Retinal pigment epithelial cell (primary cell): ENCODE results near the gene ITIH3.

Source experiments
- DNase-seq: peaks from one replicate; pipeline ENCODE4 v3.0.0-alpha.2; 2010; ENCODE audit warnings: low read depth
- H3K4me3 ChIP-seq: 2 replicates; pipeline ENCODE4 v1.5.1; 2011; ENCODE audit warnings: mild to moderate bottlenecking, low read length, control low read depth, moderate library complexity
- TF ChIP-seq, protein P1 (sequence below): conservative IDR thresholded peaks from 2 replicates; pipeline ENCODE4 v1.5.1; 2011; ENCODE audit warnings: low read depth, low read length, control low read depth, inconsistent platforms

The ITIH3 gene

DNA sequence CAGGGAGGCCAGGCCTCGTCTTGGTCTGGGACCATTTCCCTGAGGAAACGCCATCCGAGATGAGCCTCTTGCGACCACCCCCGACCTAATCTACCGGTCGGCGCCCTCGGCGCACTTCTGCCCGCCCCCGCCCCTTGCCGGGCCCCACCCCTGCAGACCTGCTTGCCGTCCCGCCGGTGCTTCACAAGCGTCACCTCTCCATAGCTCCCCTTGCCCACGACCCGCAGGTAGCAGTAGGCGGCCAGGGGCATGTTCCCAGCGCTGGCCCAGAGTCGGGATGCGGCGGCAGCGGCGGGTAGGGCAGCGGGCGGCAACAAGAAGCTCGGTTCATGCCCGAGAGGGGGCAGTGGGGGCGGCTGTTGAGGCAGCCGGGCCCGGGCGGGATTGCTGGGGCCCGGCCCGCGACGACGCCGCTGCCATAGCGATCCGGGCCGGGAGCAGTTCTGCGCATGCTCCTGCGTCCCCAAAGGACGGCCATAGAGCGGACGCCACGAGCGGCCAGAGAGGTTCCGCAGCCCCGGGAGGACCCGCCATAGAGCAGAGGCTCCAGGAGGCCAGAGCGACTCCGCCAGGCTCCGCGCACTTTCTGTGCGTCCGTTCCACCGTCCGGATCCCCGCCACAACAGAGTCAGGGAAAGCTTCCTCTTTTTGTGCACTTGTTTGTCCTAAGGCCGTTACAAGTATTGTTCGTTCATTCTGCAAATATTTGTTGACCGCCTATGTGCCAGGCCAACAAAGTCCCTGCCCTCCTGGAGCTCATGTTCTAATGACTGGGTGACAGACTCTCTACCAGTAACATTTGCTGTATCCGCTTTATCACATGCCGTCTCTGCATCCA, 23.9 kb upstream of the ITIH3 start, which contains the start of gene NEK4:
Gene NEK4, minus strand, starts transcription at position 445 of the 838 bp plus-strand sequence. Its CDS starts 194 bp downstream, at position 251.
- TF ChIP-seq, protein P1, sequence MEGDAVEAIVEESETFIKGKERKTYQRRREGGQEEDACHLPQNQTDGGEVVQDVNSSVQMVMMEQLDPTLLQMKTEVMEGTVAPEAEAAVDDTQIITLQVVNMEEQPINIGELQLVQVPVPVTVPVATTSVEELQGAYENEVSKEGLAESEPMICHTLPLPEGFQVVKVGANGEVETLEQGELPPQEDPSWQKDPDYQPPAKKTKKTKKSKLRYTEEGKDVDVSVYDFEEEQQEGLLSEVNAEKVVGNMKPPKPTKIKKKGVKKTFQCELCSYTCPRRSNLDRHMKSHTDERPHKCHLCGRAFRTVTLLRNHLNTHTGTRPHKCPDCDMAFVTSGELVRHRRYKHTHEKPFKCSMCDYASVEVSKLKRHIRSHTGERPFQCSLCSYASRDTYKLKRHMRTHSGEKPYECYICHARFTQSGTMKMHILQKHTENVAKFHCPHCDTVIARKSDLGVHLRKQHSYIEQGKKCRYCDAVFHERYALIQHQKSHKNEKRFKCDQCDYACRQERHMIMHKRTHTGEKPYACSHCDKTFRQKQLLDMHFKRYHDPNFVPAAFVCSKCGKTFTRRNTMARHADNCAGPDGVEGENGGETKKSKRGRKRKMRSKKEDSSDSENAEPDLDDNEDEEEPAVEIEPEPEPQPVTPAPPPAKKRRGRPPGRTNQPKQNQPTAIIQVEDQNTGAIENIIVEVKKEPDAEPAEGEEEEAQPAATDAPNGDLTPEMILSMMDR = no peak
- peak; percentile 54 for DNase-seq
- peak within 1 kb of the TSS; percentile 85 for H3K4me3 ChIP-seq

DNA sequence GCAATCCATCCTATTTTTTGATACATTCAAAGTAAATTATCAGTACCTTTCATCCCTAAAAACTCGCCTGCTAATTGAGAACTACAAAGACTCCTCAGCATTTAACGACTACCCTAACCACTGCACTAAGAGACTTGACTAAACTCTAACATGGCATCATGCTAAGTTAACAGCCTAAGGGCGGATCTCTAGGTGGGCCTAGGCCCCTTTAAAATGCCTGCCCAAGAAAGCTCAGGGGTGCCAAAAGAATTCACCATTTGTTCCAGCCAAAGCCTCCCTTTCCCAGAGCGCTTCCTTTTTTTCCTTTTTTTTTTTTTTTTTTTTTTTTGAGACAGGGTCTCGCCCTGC, 23.3 kb upstream of the ITIH3 start:
- TF ChIP-seq, protein P1 = no peak
- H3K4me3 ChIP-seq = peak overlapping the region; percentile 85
- DNase-seq = no peak

DNA sequence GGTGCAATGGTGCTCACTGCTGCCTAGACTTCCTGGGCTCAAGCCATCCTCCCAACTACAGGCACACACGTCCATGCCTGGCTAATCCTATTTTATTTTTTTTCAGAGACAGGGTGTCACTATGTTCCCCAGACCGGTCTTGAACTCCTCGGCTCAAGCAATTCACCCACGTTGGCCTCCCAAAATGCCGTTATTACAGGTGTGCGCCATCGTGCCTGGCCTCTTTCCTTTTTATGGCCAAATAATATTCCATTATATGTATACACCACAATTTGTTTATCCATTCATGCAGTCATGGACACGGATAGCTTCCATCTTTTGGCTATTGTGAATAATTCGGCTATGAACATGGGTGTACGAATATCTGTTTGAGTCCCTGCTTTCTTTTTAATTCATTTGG, 22.9 kb upstream of the ITIH3 start:
- H3K4me3 ChIP-seq = no peak overlapping the region
- TF ChIP-seq, protein P1 = no peak
- no peak for DNase-seq

DNA sequence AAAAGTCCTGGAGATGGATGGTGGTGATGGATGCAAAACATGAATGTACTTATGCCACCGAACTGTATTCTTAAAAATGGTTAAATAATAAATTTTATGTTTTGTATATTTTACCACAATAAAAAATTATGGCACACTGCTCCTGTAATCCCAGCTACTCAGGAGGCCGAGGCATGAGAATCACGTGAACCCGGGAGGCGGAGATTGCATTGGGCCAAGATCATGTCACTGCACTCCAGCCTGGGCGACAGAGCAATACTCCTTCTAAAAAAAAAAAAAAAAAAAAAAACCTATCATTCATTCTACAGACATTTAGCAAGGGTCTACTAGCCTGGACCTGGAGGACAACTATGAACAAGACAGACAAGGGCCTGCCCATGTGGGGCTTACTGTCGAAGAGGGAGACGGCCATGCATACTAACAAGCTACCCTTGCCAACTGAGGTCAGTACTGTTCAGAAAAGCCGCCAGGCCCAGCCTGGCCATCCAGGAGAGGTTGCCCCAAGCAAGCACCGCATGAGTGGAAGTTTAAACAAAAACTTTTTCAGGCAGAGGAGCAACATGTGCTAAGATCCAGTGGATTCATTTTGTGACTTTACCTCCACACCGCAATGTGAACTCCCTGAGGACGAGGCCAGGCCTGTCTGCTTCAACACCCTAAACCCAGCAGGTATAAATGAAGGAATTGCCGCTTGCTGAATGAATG, 21.1 kb upstream of the ITIH3 start:
- no peak overlapping the region for H3K4me3 ChIP-seq
- TF ChIP-seq, protein P1 = no peak
- no peak for DNase-seq

DNA sequence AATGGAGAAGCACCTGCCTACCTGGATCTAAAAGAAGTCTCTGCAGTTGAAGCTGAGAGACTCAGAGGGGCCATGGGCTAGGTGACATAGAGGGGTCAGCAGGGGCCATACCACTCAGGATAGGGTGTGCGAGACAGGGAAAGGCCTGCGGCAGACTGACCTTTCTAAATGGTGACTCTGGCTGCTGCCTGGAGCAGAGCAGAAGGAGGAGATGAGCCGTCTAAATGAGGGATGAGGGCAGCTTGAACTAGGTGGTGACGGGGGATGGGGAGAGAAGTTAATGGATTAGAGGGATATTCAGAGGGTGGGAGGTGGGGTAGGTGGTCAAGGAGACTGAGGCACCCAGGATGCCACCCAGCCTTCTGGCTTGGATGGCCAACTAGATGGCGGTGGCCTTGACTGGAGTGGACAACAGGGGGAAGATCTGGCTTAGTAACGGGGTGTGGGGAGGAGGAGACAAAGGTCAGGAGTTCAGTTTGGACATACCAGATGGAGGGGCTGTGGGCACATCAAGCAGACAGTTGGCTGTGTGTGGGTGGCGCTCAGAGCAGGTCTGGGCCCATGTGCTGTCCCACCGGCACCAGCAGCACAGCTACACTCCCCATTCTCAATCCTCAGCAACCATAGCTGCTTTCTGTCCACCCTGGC, 20.4 kb upstream of the ITIH3 start:
- H3K4me3 ChIP-seq = no peak overlapping the region
- TF ChIP-seq, protein P1 = no peak
- no peak for DNase-seq

DNA sequence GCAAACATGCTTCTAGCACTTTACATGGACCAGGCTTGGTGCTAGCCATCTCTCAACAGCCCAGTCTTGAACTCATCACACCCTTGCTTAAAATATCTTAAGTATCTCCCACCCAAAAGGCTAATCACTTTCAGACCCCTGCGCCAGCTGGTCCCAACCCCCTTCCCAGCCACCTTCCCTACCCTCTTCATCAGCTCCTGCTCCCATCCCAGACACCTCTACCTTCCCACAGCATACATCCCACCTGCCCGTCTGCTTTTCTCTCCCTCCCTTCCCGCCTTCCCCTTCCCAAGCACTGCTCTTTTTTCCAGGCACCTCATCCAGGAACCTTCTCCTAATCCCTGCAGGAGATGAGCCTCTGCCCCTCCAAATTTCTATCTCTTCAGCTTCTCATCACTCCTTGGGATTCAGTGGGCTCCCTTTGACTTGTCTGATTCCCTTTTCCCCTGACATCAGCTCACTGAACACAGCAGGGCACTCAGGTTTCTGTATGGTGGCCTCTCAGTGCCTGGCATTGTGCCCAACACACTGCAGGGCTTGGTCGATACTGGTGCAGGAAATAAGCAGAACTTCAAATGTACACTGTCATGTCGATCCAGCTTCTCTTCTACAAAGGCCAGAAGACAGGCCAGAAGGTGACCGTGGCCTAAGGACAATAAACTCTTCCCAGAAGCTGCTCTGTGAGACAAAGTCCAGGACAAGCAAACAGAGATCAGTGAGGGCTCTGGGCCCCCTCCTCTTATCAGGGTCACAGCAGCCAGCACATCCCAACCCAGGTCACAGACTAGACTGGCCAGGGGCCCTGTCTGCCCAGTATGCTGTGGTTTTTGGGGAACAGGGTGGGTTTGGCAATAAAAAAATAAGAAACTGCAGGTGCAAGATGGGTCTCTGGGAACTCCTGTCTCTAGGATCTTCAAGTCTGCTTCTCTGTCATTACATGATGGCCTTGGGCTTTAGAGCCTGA, 19.4 kb upstream of the ITIH3 start:
- H3K4me3 ChIP-seq = no peak overlapping the region
- DNase-seq = no peak
- TF ChIP-seq, protein P1 = no peak
